AG04450 (cell line): ENCODE results near the gene SLC44A1. TPM values are rescaled to one million over a fixed set of nuclear protein-coding genes. Genes with fewer than 3 reads are reported as not detected.

Experiments
- CTCF ChIA-PET: fragments of 300-600, 350-600 bp; formaldehyde crosslinking; extraction: SDS; loops from one replicate; lab custom pipeline; 2022; ENCODE audit warnings: antibody characterized with exemption, inconsistent platforms; lab: Charles Lee
- POLR2A ChIA-PET: fragments of 350-600 bp; formaldehyde crosslinking; extraction: SDS; loops from one replicate; lab custom pipeline; 2021; ENCODE audit warnings: antibody characterized with exemption, inconsistent platforms; lab: Yijun Ruan, JAX
- DNase-seq: peaks from one replicate; pipeline ENCODE4 v3.0.0-alpha.2; 2011; ENCODE audit warnings: low read depth, low spot score
- H3K27ac ChIP-seq: one replicate; pipeline ENCODE4 v1.5.1; 2012; ENCODE audit warnings: low read depth, low read length, control low read depth
- H3K27me3 ChIP-seq: one replicate; pipeline ENCODE4 v1.6.0; 2012; ENCODE audit warnings: low read length; ENCODE audit not compliant: control insufficient read depth, insufficient read depth
- H3K4me3 ChIP-seq: 2 replicates; pipeline ENCODE4 v1.5.1; 2011; ENCODE audit warnings: mild to moderate bottlenecking, low read depth, low read length, control low read depth
- H3K9me3 ChIP-seq: 2 replicates; pipeline ENCODE4 v1.5.1; 2012; ENCODE audit warnings: low read length; ENCODE audit not compliant: control insufficient read depth, insufficient read depth
- polyA plus RNA-seq: library from polyadenylated mRNA; depleted of rRNA; stranded (reverse); fragments of >200 nt; gene quantifications from 2 replicates; pipeline ENCODE4 v1.2.3, GENCODE V29; 2011
- TF ChIP-seq, protein P1 (sequence below): IDR thresholded peaks from 2 replicates; pipeline ENCODE4 v1.5.1; 2011; ENCODE audit warnings: low read depth, low read length, control low read depth, inconsistent platforms

SLC44A1 gene
- polyA plus RNA-seq, 1 experiment: 15.6 TPM

DNA sequence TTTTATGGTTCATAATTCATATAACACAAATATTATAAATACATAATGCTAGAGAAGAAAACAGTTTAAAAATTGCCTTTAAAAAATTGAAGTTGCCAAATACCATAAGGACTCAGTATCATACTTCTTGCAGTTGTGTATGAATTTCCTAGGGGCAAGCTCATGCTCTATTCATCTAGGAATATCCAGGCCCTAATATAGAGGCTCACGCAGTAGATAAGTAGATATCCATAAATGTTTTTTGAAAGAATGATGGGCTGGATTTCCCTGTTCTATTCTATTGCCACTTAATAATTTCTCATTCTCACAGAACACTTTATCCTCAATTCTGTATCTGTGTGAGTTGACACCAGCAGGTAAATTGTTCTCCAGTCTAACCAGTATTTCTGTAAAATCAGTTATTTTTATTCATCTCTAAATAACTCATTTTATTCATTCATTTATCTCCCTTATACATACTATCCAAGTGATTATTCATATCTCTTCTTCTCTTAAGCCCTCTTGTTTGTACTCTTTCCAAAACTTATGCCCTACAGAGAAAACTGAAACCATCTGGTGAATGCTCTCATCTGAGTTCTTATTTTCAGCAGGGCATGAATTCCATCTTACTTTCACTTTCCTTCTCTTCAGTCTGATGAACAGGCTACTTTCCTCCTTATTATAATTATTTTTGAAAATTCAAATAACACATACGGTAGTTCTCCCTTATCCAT, 97.1 kb downstream of the SLC44A1 start:
- ChIA-PET POLR2A (no interaction called here), CTCF (no interaction called here)
- DNase-seq: no peak
- TF ChIP-seq, protein P1, sequence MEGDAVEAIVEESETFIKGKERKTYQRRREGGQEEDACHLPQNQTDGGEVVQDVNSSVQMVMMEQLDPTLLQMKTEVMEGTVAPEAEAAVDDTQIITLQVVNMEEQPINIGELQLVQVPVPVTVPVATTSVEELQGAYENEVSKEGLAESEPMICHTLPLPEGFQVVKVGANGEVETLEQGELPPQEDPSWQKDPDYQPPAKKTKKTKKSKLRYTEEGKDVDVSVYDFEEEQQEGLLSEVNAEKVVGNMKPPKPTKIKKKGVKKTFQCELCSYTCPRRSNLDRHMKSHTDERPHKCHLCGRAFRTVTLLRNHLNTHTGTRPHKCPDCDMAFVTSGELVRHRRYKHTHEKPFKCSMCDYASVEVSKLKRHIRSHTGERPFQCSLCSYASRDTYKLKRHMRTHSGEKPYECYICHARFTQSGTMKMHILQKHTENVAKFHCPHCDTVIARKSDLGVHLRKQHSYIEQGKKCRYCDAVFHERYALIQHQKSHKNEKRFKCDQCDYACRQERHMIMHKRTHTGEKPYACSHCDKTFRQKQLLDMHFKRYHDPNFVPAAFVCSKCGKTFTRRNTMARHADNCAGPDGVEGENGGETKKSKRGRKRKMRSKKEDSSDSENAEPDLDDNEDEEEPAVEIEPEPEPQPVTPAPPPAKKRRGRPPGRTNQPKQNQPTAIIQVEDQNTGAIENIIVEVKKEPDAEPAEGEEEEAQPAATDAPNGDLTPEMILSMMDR: no peak
- Histone ChIP-seq H3K4me3 (no peak overlapping the region), H3K27ac (no peak overlapping the region), H3K9me3 (no peaks in the 10 kb centered on the region), H3K27me3 (no peaks in the 10 kb centered on the region)

DNA sequence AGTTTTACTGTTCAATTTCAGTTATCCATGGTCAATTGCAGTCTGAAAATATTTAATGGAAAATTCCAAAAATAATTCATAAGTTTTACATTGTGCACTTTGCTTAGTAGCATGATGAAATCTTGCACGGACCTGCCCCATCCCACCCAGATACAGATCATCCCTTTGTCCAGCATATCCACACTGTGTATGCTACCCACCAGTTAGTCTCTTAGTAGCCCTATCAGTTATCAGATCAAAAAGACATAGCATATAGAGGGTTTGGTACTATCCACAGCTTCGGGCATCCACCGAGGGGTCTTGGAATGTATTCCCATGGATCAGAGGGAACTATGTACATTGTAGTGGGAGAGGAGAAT, 97.7 kb downstream of the SLC44A1 start:
- ChIA-PET POLR2A (no interaction called here), CTCF (no interaction called here)
- Histone ChIP-seq H3K27me3 (no peaks in the 10 kb centered on the region), H3K27ac (no peak overlapping the region), H3K9me3 (no peaks in the 10 kb centered on the region), H3K4me3 (no peak overlapping the region)
- TF ChIP-seq, protein P1: no peak
- DNase-seq: no peak

DNA sequence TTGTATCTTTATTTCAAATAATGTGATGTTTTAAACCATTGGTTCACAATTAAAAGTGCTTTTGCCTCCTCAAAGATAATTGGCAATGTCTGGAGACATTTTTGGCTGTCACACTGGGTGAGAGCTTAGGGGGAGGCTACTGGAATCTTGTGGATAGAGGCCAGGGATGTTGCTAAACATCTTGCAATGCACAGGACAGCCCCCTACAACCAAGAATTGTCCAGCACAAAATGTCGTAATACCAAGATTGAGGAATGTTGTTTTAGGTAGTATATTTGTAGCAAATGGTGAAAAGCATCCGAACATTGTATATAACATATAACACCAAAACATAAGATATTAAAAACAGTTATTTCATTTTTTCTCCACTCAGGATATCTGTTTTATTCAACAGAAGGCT, 99.8 kb downstream of the SLC44A1 start:
- Histone ChIP-seq H3K27ac (no peak overlapping the region), H3K4me3 (no peak overlapping the region), H3K27me3 (no peaks in the 10 kb centered on the region), H3K9me3 (no peaks in the 10 kb centered on the region)
- ChIA-PET POLR2A (no interaction called here), CTCF (no interaction called here)
- TF ChIP-seq, protein P1: no peak
- no peak for DNase-seq

DNA sequence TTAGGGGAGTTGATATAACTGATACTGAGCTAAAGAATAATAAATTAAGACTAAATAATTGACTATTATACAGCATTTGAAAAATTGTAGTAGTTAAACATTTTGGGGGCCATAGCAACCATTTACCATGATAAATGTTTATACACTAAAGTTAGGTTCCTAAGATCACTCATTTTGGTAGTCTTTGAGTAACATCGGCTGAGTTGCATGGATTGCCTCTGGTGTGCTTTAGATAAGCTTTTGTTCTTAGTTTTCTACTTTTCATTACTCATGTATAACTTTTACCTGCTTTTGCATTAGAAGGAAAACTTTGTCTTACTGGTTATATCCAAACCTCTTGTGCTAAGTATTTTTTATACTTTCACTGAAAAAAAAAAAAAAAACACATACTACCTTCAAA, 101.2 kb downstream of the SLC44A1 start:
- Histone ChIP-seq H3K27me3 (no peaks in the 10 kb centered on the region), H3K9me3 (no peaks in the 10 kb centered on the region), H3K27ac (no peak overlapping the region), H3K4me3 (no peak overlapping the region)
- CTCF ChIA-PET: interaction anchor here (1.6 kb wide), 1 partner anchor 186 kb away, joined by 3 read pairs; no protein-coding TSS in a partner anchor
- DNase-seq: no peak
- TF ChIP-seq, protein P1: no peak
- POLR2A ChIA-PET: no interaction called here

DNA sequence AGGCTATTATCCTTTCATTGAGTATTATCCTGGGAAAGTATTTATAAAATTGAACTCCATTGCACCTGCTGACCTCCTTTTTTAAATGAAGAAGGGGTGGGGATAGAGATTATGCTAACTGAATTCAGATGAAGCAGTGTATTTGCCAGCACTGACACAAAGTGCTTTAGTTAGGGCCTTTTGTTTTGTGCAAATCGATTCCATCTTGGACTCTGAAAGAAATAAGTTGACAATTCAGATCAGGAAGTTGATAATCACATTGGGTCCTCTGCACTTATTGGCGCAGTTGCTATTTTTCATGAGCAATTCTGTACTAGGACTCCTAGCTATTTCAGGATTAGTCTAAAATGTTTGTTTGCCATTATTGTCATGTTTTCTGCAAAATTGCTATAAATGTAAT, 101.8 kb downstream of the SLC44A1 start:
- DNase-seq: no peak
- H3K27ac ChIP-seq: no peak overlapping the region
- TF ChIP-seq, protein P1: no peak
- no peaks in the 10 kb centered on the region for H3K27me3 ChIP-seq
- no peak overlapping the region for H3K4me3 ChIP-seq
- H3K9me3 ChIP-seq: no peaks in the 10 kb centered on the region
- ChIA-PET POLR2A (no interaction called here), CTCF (interaction anchor here (1.6 kb wide), 1 partner anchor 186 kb away, joined by 3 read pairs; no protein-coding TSS in a partner anchor)
